ENCODE results near the gene NT5C1A. TPM values are rescaled to one million over a fixed set of nuclear protein-coding genes. Genes with fewer than 3 reads are reported as not detected.

NT5C1A gene
- total RNA-seq, 1 experiment from 2014 or later = not detected

- Histone ChIP-seq H3T11ph (ENCODE audit: low read length) (no peak overlapping the region), H2AFZ (ENCODE audit: low read length) (no peak overlapping the region), H3K4ac (ENCODE audit: low read depth, low read length) (no peak overlapping the region), H3K4me2 (ENCODE audit: insufficient read depth, insufficient read length, low read length) (no peak overlapping the region), H3K9ac (ENCODE audit: extremely low read depth, insufficient read length, low read length) (no peak overlapping the region), H4K8ac (replicated peaks; ENCODE audit: insufficient read length, low read depth, low read length) (no peak overlapping the region), H3K18ac (ENCODE audit: insufficient read length, low read depth, low read length) (no peak overlapping the region), H2BK5ac (ENCODE audit: insufficient read length, low read length) (no peak overlapping the region), H2BK15ac (ENCODE audit: low read depth, low read length) (no peak overlapping the region), H3K56ac (ENCODE audit: insufficient read length, low read depth, low read length) (no peak overlapping the region), H2BK20ac (ENCODE audit: low read depth, low read length, poor library complexity, severe bottlenecking) (no peak overlapping the region), H3K9me3 (ENCODE audit: control insufficient read depth, low read depth, low read length) (no peaks in the 10 kb centered on the region), H3K4me1 (ENCODE audit: insufficient read depth, low read length) (no peaks in the 10 kb centered on the region), H3K23ac (ENCODE audit: insufficient read length, low read depth, low read length) (no peak overlapping the region), H2AK5ac (ENCODE audit: insufficient read length, low read length) (no peak overlapping the region), H3K27ac (ENCODE audit: insufficient read length, low read depth, low read length) (no peak overlapping the region), H4K5ac (ENCODE audit: insufficient read length, low read depth, low read length) (no peak overlapping the region), H4K20me1 (ENCODE audit: control insufficient read depth, insufficient read depth, insufficient read length) (no peaks in the 10 kb centered on the region), H3K14ac (ENCODE audit: insufficient read depth, low read length) (no peak overlapping the region), H3K79me1 (ENCODE audit: insufficient read depth, low read depth, low read length, poor library complexity, severe bottlenecking) (no peaks in the 10 kb centered on the region), H3K27me3 (ENCODE audit: insufficient read depth, low read length) (peaks cover 3% of the 10 kb centered on the region; the same call in 1 of the 2 replicates), H4K91ac (ENCODE audit: insufficient read length, low read depth, low read length) (no peak overlapping the region), H2BK120ac (ENCODE audit: low read depth, low read length, poor library complexity, severe bottlenecking) (no peak overlapping the region), H3K79me2 (ENCODE audit: insufficient read depth, low read length) (no peaks in the 10 kb centered on the region), H2BK12ac (ENCODE audit: insufficient read length, low read depth, low read length) (no peak overlapping the region), H3K23me2 (ENCODE audit: insufficient read length, low read depth, low read length, poor library complexity, severe bottlenecking) (no peaks in the 10 kb centered on the region)
- Mint-ChIP-seq H3K9me3 (no peaks in the 10 kb centered on the region), H3K27me3 (ENCODE audit: low read depth) (peaks cover 91% of the 10 kb centered on the region), H3K27ac (no peak overlapping the region), H3K4me3 (no peak overlapping the region), H3K4me1 (peaks cover 3 to 6% of the 10 kb centered on the region in 2 experiments), H3K36me3 (ENCODE audit: insufficient read depth in 1 of 3, low read depth in 3 of 3) (no peaks in the 10 kb centered on the region)
- no peak for TF ChIP-seq CTCF (conservative IDR thresholded peaks at IDR 0.05)
- DNase-seq = no peak
- WGBS (ENCODE audit: extremely low coverage, insufficient read length, low lambda C conversion rate) = no CpG with 5 or more reads among the region's 2 CpGs
These were observed 15.5 kb downstream of the NT5C1A start for GRCh38 chr1:39656391-39656790.
